Measurements from ENCODE around the gene RAPSN.

Gene RAPSN

DNA sequence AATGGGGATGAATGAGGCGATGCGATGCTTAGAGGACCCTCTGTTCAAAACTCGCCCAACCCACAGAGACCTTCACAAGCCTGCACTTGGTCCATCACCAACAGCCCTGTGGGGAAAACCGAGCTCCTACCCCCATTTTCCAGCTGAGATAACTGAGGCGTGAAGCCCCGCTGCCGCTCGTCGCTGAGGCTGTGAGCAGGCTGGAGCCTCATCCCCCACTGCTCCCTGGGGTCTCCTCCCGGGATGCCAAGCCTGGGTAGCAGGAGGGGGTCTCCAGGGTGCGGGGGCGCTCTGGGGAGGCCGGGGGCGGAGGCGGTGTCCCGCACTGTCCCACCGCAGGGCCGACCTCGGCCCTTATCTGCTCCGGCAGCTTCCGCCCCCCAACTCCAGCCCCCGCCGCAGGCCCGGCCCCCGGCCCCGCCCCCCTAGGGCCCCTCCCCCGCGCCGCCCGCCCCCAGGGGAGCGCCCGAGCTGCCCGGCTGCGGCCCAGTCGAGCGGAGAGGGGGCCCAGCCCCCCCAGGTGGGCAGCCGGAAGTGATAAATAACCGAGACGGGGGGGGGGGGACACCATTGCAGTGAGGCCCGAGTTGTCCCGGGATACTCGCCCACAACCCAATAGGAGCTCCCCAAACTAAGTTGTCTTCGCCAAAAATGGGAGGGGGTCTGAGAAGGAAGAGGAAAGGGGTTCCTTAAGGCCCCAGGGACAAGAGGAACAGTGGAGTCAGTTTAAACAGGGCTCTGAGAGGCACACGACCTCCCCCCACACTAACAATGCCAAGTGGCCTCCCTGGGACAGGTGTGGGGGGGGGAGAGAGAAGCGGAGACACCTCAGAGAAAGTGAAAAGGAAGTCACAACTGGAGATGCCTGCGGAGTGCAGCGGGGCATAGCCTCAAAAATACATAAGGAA is 48.8 kb downstream of the RAPSN start:
- Histone ChIP-seq H3K27ac (ENCODE audit: low read depth in 2 of 2, low read length in 2 of 2) (peak overlapping the region in 1 of 2 donors; percentile 80), H3K9ac (ENCODE audit: low read depth in 1 of 2, low read length in 2 of 2) (peak overlapping the region; percentile 54 to 58), H3K27me3 (ENCODE audit: control insufficient read depth in 2 of 2, insufficient read depth in 2 of 2, low read length in 2 of 2) (no peaks in the 10 kb centered on the region), H3K36me3 (ENCODE audit: control insufficient read depth in 2 of 2, insufficient read depth in 2 of 2, low read length in 2 of 2) (no peaks in the 10 kb centered on the region), H3K4me3 (ENCODE audit: low read length in 2 of 2) (peak overlapping the region; percentile 55 to 75), H3K4me1 (ENCODE audit: control insufficient read depth in 2 of 2, insufficient read depth in 2 of 2, low read length in 2 of 2) (peaks cover 9 to 14% of the 10 kb centered on the region in 2 donors), H3K9me3 (ENCODE audit: control insufficient read depth in 2 of 2, low read length in 2 of 2) (no peaks in the 10 kb centered on the region)

DNA sequence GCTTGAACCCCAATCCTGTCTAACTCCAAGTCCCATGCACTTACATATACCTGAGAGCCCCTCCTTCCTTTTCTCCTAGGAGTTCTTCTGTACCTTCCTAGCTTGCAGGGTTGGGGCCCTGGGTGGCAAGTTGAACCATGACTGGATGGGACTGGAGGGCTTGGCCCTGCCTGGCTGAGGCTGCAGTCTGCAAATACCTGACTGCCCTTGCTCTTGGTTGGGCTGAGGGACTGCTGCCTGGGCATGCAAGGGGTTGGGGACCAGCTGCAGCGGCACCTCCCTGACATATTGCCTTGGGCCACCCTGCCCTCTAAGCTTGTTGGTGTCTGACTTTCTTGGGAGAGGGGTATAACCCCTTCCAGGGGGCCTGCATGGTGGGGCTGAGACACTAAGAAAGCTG is 50.4 kb downstream of the RAPSN start:
- no peak overlapping the region for H3K9ac ChIP-seq (ENCODE audit: low read depth in 1 of 2, low read length in 2 of 2)
- H3K27ac ChIP-seq (ENCODE audit: low read depth in 2 of 2, low read length in 2 of 2) = no peak overlapping the region
- H3K9me3 ChIP-seq (ENCODE audit: control insufficient read depth in 2 of 2, low read length in 2 of 2) = no peaks in the 10 kb centered on the region
- H3K4me1 ChIP-seq (ENCODE audit: control insufficient read depth in 2 of 2, insufficient read depth in 2 of 2, low read length in 2 of 2) = peaks cover 16 to 27% of the 10 kb centered on the region in 2 donors
- H3K27me3 ChIP-seq (ENCODE audit: control insufficient read depth in 2 of 2, insufficient read depth in 2 of 2, low read length in 2 of 2) = no peaks in the 10 kb centered on the region
- no peak overlapping the region for H3K4me3 ChIP-seq (ENCODE audit: low read length in 2 of 2)
- no peaks in the 10 kb centered on the region for H3K36me3 ChIP-seq (ENCODE audit: control insufficient read depth in 2 of 2, insufficient read depth in 2 of 2, low read length in 2 of 2)

DNA sequence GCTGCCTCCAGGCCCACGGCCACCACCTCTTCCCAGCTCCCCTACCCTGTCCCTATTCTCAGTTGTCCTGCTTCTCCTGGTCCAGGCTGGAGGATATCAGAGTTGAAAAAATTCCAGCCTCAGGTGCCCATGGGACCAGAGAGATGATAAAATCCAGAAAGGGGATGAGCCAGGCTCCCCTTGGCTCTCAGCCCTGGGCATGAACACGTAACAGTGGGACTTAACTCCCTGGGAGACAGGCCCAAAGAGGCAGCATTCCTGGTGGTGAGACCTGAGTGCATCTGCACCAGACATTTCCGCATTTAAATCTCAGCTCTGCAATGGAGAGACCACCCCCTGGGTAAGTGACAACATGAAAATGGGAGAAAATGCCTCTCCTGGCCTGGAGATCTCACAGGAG is 50.9 kb downstream of the RAPSN start:
- Histone ChIP-seq H3K27ac (ENCODE audit: low read depth in 2 of 2, low read length in 2 of 2) (no peak overlapping the region), H3K9me3 (ENCODE audit: control insufficient read depth in 2 of 2, low read length in 2 of 2) (no peaks in the 10 kb centered on the region), H3K27me3 (ENCODE audit: control insufficient read depth in 2 of 2, insufficient read depth in 2 of 2, low read length in 2 of 2) (no peaks in the 10 kb centered on the region), H3K4me3 (ENCODE audit: low read length in 2 of 2) (no peak overlapping the region), H3K36me3 (ENCODE audit: control insufficient read depth in 2 of 2, insufficient read depth in 2 of 2, low read length in 2 of 2) (no peaks in the 10 kb centered on the region), H3K9ac (ENCODE audit: low read depth in 1 of 2, low read length in 2 of 2) (no peak overlapping the region), H3K4me1 (ENCODE audit: control insufficient read depth in 2 of 2, insufficient read depth in 2 of 2, low read length in 2 of 2) (peaks cover 19 to 28% of the 10 kb centered on the region in 2 donors)

DNA sequence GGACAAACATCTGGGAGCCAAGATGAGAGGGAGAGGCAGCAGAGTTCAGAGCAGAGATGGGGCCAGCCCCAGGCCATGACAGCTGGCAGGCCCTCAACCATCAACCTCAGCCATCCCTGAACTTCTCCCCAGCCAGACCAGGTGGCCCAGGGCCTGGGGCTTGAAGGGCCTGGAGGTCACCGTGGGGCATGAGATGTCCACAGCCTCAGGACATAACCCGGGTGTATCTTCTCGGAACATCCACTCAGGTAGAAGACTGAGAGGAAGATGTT is 53.0 kb downstream of the RAPSN start:
- Histone ChIP-seq H3K9ac (ENCODE audit: low read depth in 1 of 2, low read length in 2 of 2) (no peak overlapping the region), H3K36me3 (ENCODE audit: control insufficient read depth in 2 of 2, insufficient read depth in 2 of 2, low read length in 2 of 2) (no peaks in the 10 kb centered on the region), H3K27ac (ENCODE audit: low read depth in 2 of 2, low read length in 2 of 2) (peak overlapping the region in 1 of 2 donors; percentile 89), H3K4me1 (ENCODE audit: control insufficient read depth in 2 of 2, insufficient read depth in 2 of 2, low read length in 2 of 2) (peaks cover 19 to 28% of the 10 kb centered on the region in 2 donors), H3K4me3 (ENCODE audit: low read length in 2 of 2) (no peak overlapping the region), H3K9me3 (ENCODE audit: control insufficient read depth in 2 of 2, low read length in 2 of 2) (no peaks in the 10 kb centered on the region), H3K27me3 (ENCODE audit: control insufficient read depth in 2 of 2, insufficient read depth in 2 of 2, low read length in 2 of 2) (no peaks in the 10 kb centered on the region)

DNA sequence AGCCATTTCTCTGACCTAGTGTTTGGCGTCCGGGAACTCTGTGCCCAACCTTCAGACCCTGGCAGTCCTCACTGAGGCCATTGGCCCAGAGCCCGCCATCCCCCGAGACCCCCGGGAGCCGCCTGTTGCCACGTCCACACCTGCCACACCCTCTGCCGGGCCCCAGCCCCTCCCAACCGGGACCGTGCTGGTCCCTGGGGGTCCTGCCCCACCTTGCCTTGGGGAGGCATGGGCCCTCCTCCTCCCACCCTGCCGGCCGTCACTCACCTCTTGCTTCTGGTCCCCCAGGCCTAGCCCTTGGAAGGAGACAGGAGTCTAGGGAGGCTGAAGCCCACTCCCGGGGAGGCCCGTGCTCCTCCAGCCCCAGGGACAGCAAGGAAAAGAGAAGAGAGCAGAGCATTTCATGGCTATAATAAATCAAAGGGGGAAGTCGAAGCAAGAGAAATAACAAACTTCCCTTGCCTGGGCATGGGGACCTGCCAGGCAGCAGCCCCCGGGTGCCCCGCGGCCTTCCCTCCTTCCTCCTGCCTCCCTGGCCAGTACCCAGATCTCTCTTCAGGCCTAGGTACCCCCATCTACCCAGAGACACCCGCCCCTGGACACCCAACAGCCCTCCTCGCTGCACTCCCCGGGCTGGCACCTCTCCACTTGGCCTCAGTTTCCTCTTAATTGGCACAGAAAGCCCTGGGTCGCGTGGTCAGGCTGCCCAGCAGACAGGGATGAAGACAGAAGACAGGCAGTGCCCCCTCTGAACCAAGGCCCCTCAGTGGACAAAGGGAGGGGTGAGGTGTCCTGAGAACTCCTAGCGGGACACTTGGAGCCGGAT is 53.5 kb downstream of the RAPSN start:
- Histone ChIP-seq H3K9ac (ENCODE audit: low read depth in 1 of 2, low read length in 2 of 2) (peak overlapping the region; percentile 60), H3K9me3 (ENCODE audit: control insufficient read depth in 2 of 2, low read length in 2 of 2) (no peaks in the 10 kb centered on the region), H3K4me1 (ENCODE audit: control insufficient read depth in 2 of 2, insufficient read depth in 2 of 2, low read length in 2 of 2) (peaks cover 16 to 24% of the 10 kb centered on the region in 2 donors), H3K4me3 (ENCODE audit: low read length in 2 of 2) (no peak overlapping the region), H3K27ac (ENCODE audit: low read depth in 2 of 2, low read length in 2 of 2) (peak overlapping the region; percentile 70 to 89), H3K36me3 (ENCODE audit: control insufficient read depth in 2 of 2, insufficient read depth in 2 of 2, low read length in 2 of 2) (no peaks in the 10 kb centered on the region), H3K27me3 (ENCODE audit: control insufficient read depth in 2 of 2, insufficient read depth in 2 of 2, low read length in 2 of 2) (no peaks in the 10 kb centered on the region)

DNA sequence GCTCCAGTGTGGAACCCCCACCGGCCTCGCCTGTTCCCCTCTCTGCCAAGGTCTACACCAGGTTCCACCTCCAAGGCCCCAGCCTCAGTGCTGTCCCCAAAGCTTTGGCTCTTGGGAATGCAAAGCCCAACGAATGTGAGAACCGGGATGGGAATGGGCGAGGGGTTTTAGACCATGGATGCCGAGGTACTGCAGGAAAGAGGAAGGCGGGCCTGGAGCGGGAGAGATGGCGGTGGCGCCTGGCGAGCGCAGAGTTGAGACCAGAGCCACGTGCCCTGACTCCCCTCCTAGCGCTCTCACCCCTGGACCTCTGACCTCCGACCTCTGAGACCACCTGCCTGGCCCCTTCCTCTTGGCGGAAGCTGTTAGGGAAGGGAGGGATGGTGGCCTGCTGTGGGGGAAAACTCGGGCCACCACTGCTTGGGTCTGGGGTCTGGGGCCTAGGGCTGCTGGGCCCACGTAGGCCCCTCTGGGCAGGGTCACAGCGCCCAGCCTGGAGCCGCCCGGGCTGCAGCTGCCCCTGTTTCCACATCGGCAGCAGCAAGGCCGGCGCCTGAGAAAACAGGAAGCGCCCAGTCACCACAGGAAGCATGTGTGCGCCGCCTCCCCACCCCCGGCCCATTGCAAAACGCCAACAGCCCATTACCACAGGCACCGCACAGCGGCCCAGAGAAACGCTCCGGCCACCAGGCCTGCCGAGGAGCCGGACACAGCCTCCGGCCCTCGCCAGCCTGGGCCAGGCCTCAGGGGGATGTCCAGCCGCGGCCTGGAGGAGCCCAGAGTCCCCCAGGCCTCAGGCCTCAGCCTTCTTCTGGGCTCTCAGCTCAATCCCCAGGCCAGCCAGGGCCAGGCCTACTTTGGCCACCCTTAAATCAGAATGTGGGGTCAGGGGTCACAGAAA is 54.4 kb downstream of the RAPSN start:
- Histone ChIP-seq H3K9me3 (ENCODE audit: control insufficient read depth in 2 of 2, low read length in 2 of 2) (no peaks in the 10 kb centered on the region), H3K4me1 (ENCODE audit: control insufficient read depth in 2 of 2, insufficient read depth in 2 of 2, low read length in 2 of 2) (peaks cover 13 to 18% of the 10 kb centered on the region in 2 donors), H3K4me3 (ENCODE audit: low read length in 2 of 2) (peak overlapping the region; percentile 20 to 38), H3K9ac (ENCODE audit: low read depth in 1 of 2, low read length in 2 of 2) (peak overlapping the region; percentile 60), H3K27me3 (ENCODE audit: control insufficient read depth in 2 of 2, insufficient read depth in 2 of 2, low read length in 2 of 2) (no peaks in the 10 kb centered on the region), H3K36me3 (ENCODE audit: control insufficient read depth in 2 of 2, insufficient read depth in 2 of 2, low read length in 2 of 2) (no peaks in the 10 kb centered on the region), H3K27ac (ENCODE audit: low read depth in 2 of 2, low read length in 2 of 2) (peak overlapping the region; percentile 70 to 89)

DNA sequence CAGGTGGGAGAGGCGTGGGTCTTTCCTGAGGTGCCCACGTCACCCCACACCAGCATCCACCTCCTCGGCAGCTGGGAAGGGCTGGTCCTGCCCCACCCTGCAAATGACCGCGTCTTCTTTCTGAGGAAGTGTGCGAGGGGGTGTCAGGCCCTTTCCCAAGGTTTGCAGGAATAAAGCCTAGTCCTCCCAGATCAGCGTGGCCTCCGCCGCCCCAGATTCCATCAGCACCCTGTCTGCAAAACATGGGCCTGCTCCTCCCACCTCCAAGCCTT is 55.0 kb downstream of the RAPSN start:
- H3K9me3 ChIP-seq (ENCODE audit: control insufficient read depth in 2 of 2, low read length in 2 of 2) = no peaks in the 10 kb centered on the region
- H3K9ac ChIP-seq (ENCODE audit: low read depth in 1 of 2, low read length in 2 of 2) = peak overlapping the region in 1 of 2 donors; percentile 14
- peaks cover 13 to 17% of the 10 kb centered on the region in 2 donors for H3K4me1 ChIP-seq (ENCODE audit: control insufficient read depth in 2 of 2, insufficient read depth in 2 of 2, low read length in 2 of 2)
- peak overlapping the region in 1 of 2 donors; percentile 20 for H3K4me3 ChIP-seq (ENCODE audit: low read length in 2 of 2)
- peak overlapping the region; percentile 70 to 89 for H3K27ac ChIP-seq (ENCODE audit: low read depth in 2 of 2, low read length in 2 of 2)
- H3K27me3 ChIP-seq (ENCODE audit: control insufficient read depth in 2 of 2, insufficient read depth in 2 of 2, low read length in 2 of 2) = no peaks in the 10 kb centered on the region
- H3K36me3 ChIP-seq (ENCODE audit: control insufficient read depth in 2 of 2, insufficient read depth in 2 of 2, low read length in 2 of 2) = no peaks in the 10 kb centered on the region

DNA sequence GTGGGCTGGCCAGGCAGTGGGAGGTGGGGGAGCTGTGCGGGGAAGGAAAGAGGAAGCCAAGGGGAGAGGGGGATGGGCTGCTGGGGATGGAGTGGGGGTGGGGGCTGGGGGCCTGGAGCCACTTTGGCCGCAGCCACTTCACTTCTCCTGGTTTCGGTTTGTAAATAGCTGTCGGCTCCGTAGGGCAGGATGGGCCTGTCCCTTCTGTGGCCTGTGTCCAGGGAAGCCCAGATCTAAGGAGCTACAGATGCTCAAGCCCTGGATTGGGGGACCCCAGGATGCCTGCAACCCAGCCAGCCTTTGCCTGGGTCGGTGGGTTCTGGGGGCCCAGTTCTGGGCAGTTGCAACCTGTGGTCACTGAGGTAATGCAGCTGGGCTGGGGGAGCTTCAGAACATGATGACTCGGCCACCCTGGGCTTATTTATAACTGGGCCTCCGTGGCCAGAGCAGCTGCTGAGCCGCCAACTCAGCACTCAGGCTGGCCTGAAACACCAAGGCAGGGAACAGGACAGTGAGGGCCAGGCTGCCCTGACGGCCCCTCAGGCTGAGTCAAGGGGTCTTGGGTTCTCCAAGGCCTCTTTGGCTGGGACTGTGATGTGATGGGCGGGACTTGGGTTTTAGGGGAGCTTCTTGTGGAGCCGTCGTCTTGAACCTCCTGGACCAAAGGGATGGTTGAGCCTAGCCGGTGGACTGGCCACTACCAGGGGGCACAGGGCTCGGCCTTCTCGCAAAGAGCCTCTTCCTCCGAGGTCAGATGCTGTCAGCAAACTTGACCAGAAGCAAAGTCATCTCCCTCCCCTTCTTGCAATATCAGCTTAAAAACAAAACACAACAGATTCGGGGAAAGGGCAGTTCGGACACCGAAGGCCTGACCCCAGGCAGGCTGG is 55.5 kb downstream of the RAPSN start:
- no peaks in the 10 kb centered on the region for H3K27me3 ChIP-seq (ENCODE audit: control insufficient read depth in 2 of 2, insufficient read depth in 2 of 2, low read length in 2 of 2)
- no peaks in the 10 kb centered on the region for H3K36me3 ChIP-seq (ENCODE audit: control insufficient read depth in 2 of 2, insufficient read depth in 2 of 2, low read length in 2 of 2)
- no peaks in the 10 kb centered on the region for H3K9me3 ChIP-seq (ENCODE audit: control insufficient read depth in 2 of 2, low read length in 2 of 2)
- H3K4me3 ChIP-seq (ENCODE audit: low read length in 2 of 2) = peak overlapping the region in 1 of 2 donors; percentile 4
- H3K9ac ChIP-seq (ENCODE audit: low read depth in 1 of 2, low read length in 2 of 2) = peak overlapping the region; percentile 14 to 26
- H3K4me1 ChIP-seq (ENCODE audit: control insufficient read depth in 2 of 2, insufficient read depth in 2 of 2, low read length in 2 of 2) = peaks cover 13 to 17% of the 10 kb centered on the region in 2 donors
- H3K27ac ChIP-seq (ENCODE audit: low read depth in 2 of 2, low read length in 2 of 2) = peak overlapping the region; percentile 70 to 89

DNA sequence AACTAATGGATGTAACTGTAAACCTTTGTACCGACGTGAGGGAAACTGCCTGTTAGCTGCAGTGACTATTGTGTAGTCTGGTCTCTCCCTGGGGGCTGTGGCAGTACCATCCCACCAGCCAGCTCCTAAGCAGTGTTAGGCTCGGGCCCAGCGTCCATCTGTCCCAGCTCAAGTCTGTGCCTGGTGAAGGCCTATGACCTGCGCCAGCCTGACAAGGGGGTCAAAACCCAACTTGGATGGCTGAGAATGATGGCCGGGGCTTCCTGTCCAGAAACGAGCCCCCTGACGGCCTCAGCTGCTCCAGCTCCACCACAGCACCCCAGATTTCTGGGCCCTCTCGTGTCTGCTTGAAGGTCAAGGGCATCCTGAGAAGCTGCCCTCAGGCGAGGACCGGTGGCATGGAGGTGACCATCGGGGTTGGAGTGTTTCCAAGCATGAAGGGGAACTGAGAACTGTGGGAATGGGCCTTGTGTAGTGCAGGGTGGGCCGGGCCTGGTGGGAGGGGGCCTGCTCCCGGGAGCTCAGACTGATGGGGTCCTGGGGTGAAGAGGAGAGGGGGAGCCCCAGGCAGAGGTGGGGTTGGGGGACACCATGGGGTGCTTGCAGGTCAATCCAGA is 56.3 kb downstream of the RAPSN start:
- no peak overlapping the region for H3K9ac ChIP-seq (ENCODE audit: low read depth in 1 of 2, low read length in 2 of 2)
- H3K27ac ChIP-seq (ENCODE audit: low read depth in 2 of 2, low read length in 2 of 2) = peak overlapping the region; percentile 70 to 89
- no peak overlapping the region for H3K4me3 ChIP-seq (ENCODE audit: low read length in 2 of 2)
- no peaks in the 10 kb centered on the region for H3K36me3 ChIP-seq (ENCODE audit: control insufficient read depth in 2 of 2, insufficient read depth in 2 of 2, low read length in 2 of 2)
- H3K27me3 ChIP-seq (ENCODE audit: control insufficient read depth in 2 of 2, insufficient read depth in 2 of 2, low read length in 2 of 2) = no peaks in the 10 kb centered on the region
- H3K9me3 ChIP-seq (ENCODE audit: control insufficient read depth in 2 of 2, low read length in 2 of 2) = no peaks in the 10 kb centered on the region
- H3K4me1 ChIP-seq (ENCODE audit: control insufficient read depth in 2 of 2, insufficient read depth in 2 of 2, low read length in 2 of 2) = peaks cover 13 to 17% of the 10 kb centered on the region in 2 donors

Measured in mucosa of rectum (tissue), 2 donors.